HepG2 (cell line): ENCODE data around the gene OR52N2. TPM values are rescaled to one million over a fixed set of nuclear protein-coding genes. Genes with fewer than 3 reads are reported as not detected.

Experiments used
- ATAC-seq: fragments of 200-7000 bp; cut with Tn5 transposase; 3 replicates; pipeline ENCODE4 v1.9.1; 2020; ENCODE audit warnings: mild to moderate bottlenecking, moderate library complexity
- BruUV-seq: library from RNA; stranded (reverse); fragments of 400-500 nt; replicated peaks from 2 replicates; lab custom pipeline; 2021; lab: Mats Ljungman, UMichigan
- CTCF ChIA-PET: fragments of 300-600 bp; formaldehyde crosslinking; extraction: SDS; loops from one replicate; lab custom pipeline; 2021; ENCODE audit warnings: low total read pairs, inconsistent platforms, low intra/inter-chr PET ratio; lab: Yijun Ruan, JAX
- POLR2A ChIA-PET: fragments of 350-600 bp; sonication (Branson Sonifier 250); formaldehyde crosslinking; loops from one replicate; lab custom pipeline; 2020; ENCODE audit warnings: antibody characterized with exemption, inconsistent platforms; lab: Yijun Ruan, JAX
- DNase-seq: peaks from one replicate; pipeline ENCODE4 v3.0.0-alpha.2; 2015; ENCODE audit warnings: low spot score
- FAIRE-seq: peaks from 3 replicates; lab custom pipeline; 2011; peaks lifted over from hg19 to GRCh38; lab: Jason Lieb, UNC
- H2AFZ ChIP-seq: one replicate; pipeline ENCODE4 v1.6.1; 2011; ENCODE audit warnings: low read length, inconsistent platforms
- H3K27ac ChIP-seq: fragments of 300-600 bp; 3 replicates; pipeline ENCODE4 v1.8.0; 2011; ENCODE audit warnings: mixed run types, mild to moderate bottlenecking, mixed read lengths, low read length, inconsistent platforms; ENCODE audit not compliant: insufficient read depth; ENCODE audit errors: extremely low read length
- H3K27me3 ChIP-seq, 2 experiments: fragments of 200-600 bp in 1 of 2; 2 replicates in 1 of 2; 3 replicates in 1 of 2; pipeline versions ENCODE4 v1.6.0 to v1.8.0; 2011; ENCODE audit warnings: low read length in 2 of 2, mild to moderate bottlenecking in 2 of 2, moderate library complexity in 2 of 2, inconsistent platforms in 1 of 2; ENCODE audit not compliant: insufficient read depth in 2 of 2, control insufficient read depth in 1 of 2
- H3K36me3 ChIP-seq, 2 experiments: fragments of 200-600 bp in 1 of 2; replicated peaks in 1 of 2; 2 replicates in 1 of 2; 3 replicates in 1 of 2; pipeline versions ENCODE4 v1.5.1 to v1.8.0; 2011; ENCODE audit warnings: low read length in 2 of 2, inconsistent platforms in 1 of 2; ENCODE audit not compliant: insufficient read depth in 2 of 2, control insufficient read depth in 1 of 2
- H3K4me1 ChIP-seq: 2 replicates; pipeline ENCODE4 v1.5.1; 2012; ENCODE audit warnings: low read length, inconsistent platforms; ENCODE audit not compliant: insufficient read depth
- H3K4me2 ChIP-seq: 2 replicates; pipeline ENCODE4 v1.6.0; 2011; ENCODE audit warnings: low read depth, low read length, inconsistent platforms
- H3K4me3 ChIP-seq, 3 experiments: fragments of 200-600 bp in 1 of 3; sonication (generic), shearing (Covaris generic) in 1 of 3; replicated peaks in 1 of 3; 2 replicates each; pipeline ENCODE4 v1.5.1; 2011 to 2016; ENCODE audit warnings: low read length in 3 of 3, inconsistent platforms in 2 of 3, low read depth in 2 of 3, mild to moderate bottlenecking in 2 of 3, control low read depth in 1 of 3, mixed read lengths in 1 of 3; ENCODE audit not compliant: insufficient read depth in 1 of 3
- H3K79me2 ChIP-seq: one replicate; pipeline ENCODE4 v1.6.1; 2011; ENCODE audit warnings: low read length, inconsistent platforms; ENCODE audit not compliant: insufficient read depth
- H3K9ac ChIP-seq: 2 replicates; pipeline ENCODE4 v1.6.0; 2011; ENCODE audit warnings: mild to moderate bottlenecking, low read depth, low read length, inconsistent platforms; ENCODE audit not compliant: insufficient read depth
- H3K9me3 ChIP-seq: 2 replicates; pipeline ENCODE4 v1.5.1; 2012; ENCODE audit warnings: mild to moderate bottlenecking, low read length
- H4K20me1 ChIP-seq: 2 replicates; pipeline ENCODE4 v1.6.0; 2011; ENCODE audit warnings: inconsistent platforms, mild to moderate bottlenecking, low read length, moderate library complexity; ENCODE audit not compliant: insufficient read depth
- BRD4 ChIP-seq: sonication (generic); formaldehyde crosslinking; IDR thresholded peaks from 2 replicates; pipeline ENCODE4 v1.4.0; 2020; ENCODE audit warnings: missing genetic modification reagents
- CAMTA2 ChIP-seq: sonication (generic); formaldehyde crosslinking; IDR thresholded peaks from 2 replicates; pipeline ENCODE4 v1.4.0; 2020; ENCODE audit warnings: mild to moderate bottlenecking, missing genetic modification reagents, borderline replicate concordance
- MTF1 ChIP-seq: sonication (generic); formaldehyde crosslinking; IDR thresholded peaks from 2 replicates; pipeline ENCODE4 v1.5.0; 2020; ENCODE audit warnings: missing genetic modification reagents
- SAFB2 ChIP-seq: sonication (generic); formaldehyde crosslinking; IDR thresholded peaks from 2 replicates; pipeline ENCODE4 v1.5.1; 2020; ENCODE audit warnings: missing genetic modification reagents, low read depth, mild to moderate bottlenecking, borderline replicate concordance
- ZNF382 ChIP-seq: sonication (generic); formaldehyde crosslinking; IDR thresholded peaks from 2 replicates; pipeline ENCODE4 v1.5.0; 2020; ENCODE audit warnings: missing genetic modification reagents, mild to moderate bottlenecking, borderline replicate concordance
- WGBS: methylation state at CpG from one replicate; pipeline ENCODE4 v1.1.6; 2017; ENCODE audit warnings: low lambda C conversion rate; 5-methylcytosine and 5-hydroxymethylcytosine counted together
- in situ Hi-C: cut with HindIII; loops from 2 replicates; pipeline ENCODE4 v1.10.0; 2017; ENCODE audit warnings: low pct_unique_long_range_greater_than_20kb; ENCODE audit not compliant: extremely low pct_ligation_motif_present
- intact Hi-C: fragments of 100-400 bp; cut with micrococcal nuclease; formaldehyde crosslinking; loops from one replicate; pipeline ENCODE4 v1.10.0; 2022; ENCODE audit not compliant: unreplicated experiment
- polyA plus RNA-seq, 8 experiments: library from polyadenylated mRNA; depleted of rRNA in 3 of 8; stranded (reverse) in 7 of 8; unstranded in 1 of 8; fragments of >200 nt; fragmentation: Illumina TruSeq in 4 of 8; extraction: Trizol in 4 of 8; gene quantifications; 2 replicates each; pipeline versions ENCODE4 v1.2.1 to v1.2.3, GENCODE V29; 2011 to 2016; ENCODE audit warnings: low read depth in 4 of 8, missing spikeins in 1 of 8, mixed read lengths in 1 of 8; ENCODE audit not compliant: insufficient read depth in 1 of 8
- total RNA-seq, 5 experiments: library from RNA; depleted of rRNA; stranded (reverse); fragments of >200 nt; fragmentation: Illumina TruSeq; extraction: Trizol; gene quantifications; 2 replicates each; pipeline ENCODE4 v1.2.3, GENCODE V29; 2016; ENCODE audit warnings: low read depth in 1 of 5
- TF ChIP-seq, protein P1 (sequence below): sonication (generic); formaldehyde crosslinking; IDR thresholded peaks from 2 replicates; pipeline ENCODE4 v1.8.1; 2023; ENCODE audit warnings: missing genetic modification reagents, inconsistent platforms, borderline replicate concordance
- TF ChIP-seq, protein P2 (sequence below): sonication (generic); formaldehyde crosslinking; IDR thresholded peaks from 2 replicates; pipeline ENCODE4 v1.4.0; 2020; ENCODE audit warnings: missing genetic modification reagents

OR52N2 gene
- total and polyA plus RNA-seq, 2 of the 13 experiments (the other 11 are each of a cell fraction or from before 2014, with no cell fraction given) = not detected

DNA sequence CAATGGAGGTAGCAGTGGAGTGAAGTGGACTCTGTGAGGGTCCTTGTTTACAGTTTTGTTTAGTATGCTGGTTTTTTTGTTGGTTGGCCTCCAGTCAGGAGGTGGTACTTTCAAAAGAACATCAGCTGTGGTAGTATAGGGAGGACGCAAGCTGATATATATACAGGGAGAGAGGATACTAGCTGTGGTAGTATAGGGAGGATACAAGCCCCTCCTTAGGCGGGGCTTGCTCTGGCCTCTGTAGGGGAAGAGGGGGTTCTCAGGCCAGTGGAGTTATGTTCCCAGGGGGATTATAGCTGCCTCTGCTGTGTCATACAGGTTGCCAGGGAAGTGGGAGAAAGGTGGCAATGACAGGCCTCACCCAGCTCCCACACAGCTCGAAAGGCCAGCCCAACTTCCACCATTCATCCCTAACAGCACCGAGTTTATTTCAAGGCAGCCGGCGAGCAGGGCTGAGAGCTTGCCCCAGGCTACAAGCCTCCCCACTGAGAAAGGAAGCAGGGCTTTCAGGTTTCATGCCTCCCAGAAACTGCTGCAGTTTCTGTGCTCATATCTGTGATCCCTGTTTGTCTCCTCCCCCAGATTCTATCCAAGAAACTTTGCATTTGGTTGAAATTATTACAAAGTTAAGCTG lies 22.6 kb downstream of the OR52N2 start:
- no TSS peak for BruUV-seq
- no peak for ATAC-seq
- H3K9me3 ChIP-seq = no peaks in the 10 kb centered on the region
- ChIA-PET POLR2A (no interaction called here), CTCF (no interaction called here)
- WGBS = 12% methylated on average over 2 of the region's 6 CpGs
- H3K27me3 ChIP-seq = peaks cover 0 to 16% of the 10 kb centered on the region in 2 experiments; a peak in 1 of 5 replicates
- H3K4me3 ChIP-seq = no peak overlapping the region
- no peaks in the 10 kb centered on the region for H3K79me2 ChIP-seq
- no peak overlapping the region for H2AFZ ChIP-seq
- H3K36me3 ChIP-seq = no peaks in the 10 kb centered on the region
- in situ Hi-C loops = no loop called here
- H4K20me1 ChIP-seq = no peaks in the 10 kb centered on the region
- no peak overlapping the region for H3K9ac ChIP-seq
- TF ChIP-seq SAFB2 (CRISPR knock-in tag) (no peak), BRD4 (no peak), ZNF382 (CRISPR knock-in tag) (no peak), MTF1 (CRISPR knock-in tag) (no peak), CAMTA2 (no peak)
- TF ChIP-seq, protein P1, sequence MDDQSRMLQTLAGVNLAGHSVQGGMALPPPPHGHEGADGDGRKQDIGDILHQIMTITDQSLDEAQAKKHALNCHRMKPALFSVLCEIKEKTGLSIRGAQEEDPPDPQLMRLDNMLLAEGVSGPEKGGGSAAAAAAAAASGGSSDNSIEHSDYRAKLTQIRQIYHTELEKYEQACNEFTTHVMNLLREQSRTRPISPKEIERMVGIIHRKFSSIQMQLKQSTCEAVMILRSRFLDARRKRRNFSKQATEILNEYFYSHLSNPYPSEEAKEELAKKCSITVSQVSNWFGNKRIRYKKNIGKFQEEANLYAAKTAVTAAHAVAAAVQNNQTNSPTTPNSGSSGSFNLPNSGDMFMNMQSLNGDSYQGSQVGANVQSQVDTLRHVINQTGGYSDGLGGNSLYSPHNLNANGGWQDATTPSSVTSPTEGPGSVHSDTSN (CRISPR knock-in tag) = no peak
- TF ChIP-seq, protein P2, sequence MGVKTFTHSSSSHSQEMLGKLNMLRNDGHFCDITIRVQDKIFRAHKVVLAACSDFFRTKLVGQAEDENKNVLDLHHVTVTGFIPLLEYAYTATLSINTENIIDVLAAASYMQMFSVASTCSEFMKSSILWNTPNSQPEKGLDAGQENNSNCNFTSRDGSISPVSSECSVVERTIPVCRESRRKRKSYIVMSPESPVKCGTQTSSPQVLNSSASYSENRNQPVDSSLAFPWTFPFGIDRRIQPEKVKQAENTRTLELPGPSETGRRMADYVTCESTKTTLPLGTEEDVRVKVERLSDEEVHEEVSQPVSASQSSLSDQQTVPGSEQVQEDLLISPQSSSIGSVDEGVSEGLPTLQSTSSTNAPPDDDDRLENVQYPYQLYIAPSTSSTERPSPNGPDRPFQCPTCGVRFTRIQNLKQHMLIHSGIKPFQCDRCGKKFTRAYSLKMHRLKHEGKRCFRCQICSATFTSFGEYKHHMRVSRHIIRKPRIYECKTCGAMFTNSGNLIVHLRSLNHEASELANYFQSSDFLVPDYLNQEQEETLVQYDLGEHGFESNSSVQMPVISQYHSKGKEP (CRISPR knock-in tag) = no peak
- no peak overlapping the region for H3K4me2 ChIP-seq
- FAIRE-seq = no peak
- no peak overlapping the region for H3K27ac ChIP-seq
- no peaks in the 10 kb centered on the region for H3K4me1 ChIP-seq
- intact Hi-C loops = no loop called here
- no peak for DNase-seq
